H9 (cell line): Measurements from ENCODE around the gene RNF167. TPM values are rescaled to one million over a fixed set of nuclear protein-coding genes. Genes with fewer than 3 reads are reported as not detected.
A peak's percentile ranks its signal among the peaks of the same experiment; 100 is the strongest.

Source experiments
- DNase-seq: peaks from one replicate; pipeline ENCODE4 v3.0.0-alpha.2; 2017
- H2AFZ ChIP-seq: one replicate; pipeline ENCODE4 v1.6.1; 2013; ENCODE audit warnings: mild to moderate bottlenecking, low read length, control low read depth, moderate library complexity
- H2AK5ac ChIP-seq: 2 replicates; pipeline ENCODE4 v1.6.1; 2013; ENCODE audit warnings: low read length, control low read depth, mixed read lengths; ENCODE audit not compliant: insufficient read length
- H2BK120ac ChIP-seq: one replicate; pipeline ENCODE4 v1.6.1; 2013; ENCODE audit warnings: low read depth, mild to moderate bottlenecking, low read length, control low read depth, inconsistent platforms; ENCODE audit not compliant: poor library complexity, severe bottlenecking
- H2BK12ac ChIP-seq: 2 replicates; pipeline ENCODE4 v1.6.1; 2013; ENCODE audit warnings: low read length, control low read depth, mixed read lengths, low read depth; ENCODE audit not compliant: insufficient read length
- H2BK15ac ChIP-seq: 2 replicates; pipeline ENCODE4 v1.6.1; 2013; ENCODE audit warnings: low read depth, low read length, control low read depth
- H2BK20ac ChIP-seq: one replicate; pipeline ENCODE4 v1.6.1; 2013; ENCODE audit warnings: low read depth, mild to moderate bottlenecking, low read length, control low read depth, inconsistent platforms; ENCODE audit not compliant: poor library complexity, severe bottlenecking
- H2BK5ac ChIP-seq: 2 replicates; pipeline ENCODE4 v1.6.1; 2013; ENCODE audit warnings: low read length, control low read depth, mixed read lengths; ENCODE audit not compliant: insufficient read length
- H3K14ac ChIP-seq: 2 replicates; pipeline ENCODE4 v1.6.1; 2013; ENCODE audit warnings: low read length, control low read depth; ENCODE audit not compliant: insufficient read depth
- H3K18ac ChIP-seq: 2 replicates; pipeline ENCODE4 v1.6.1; 2013; ENCODE audit warnings: low read depth, mild to moderate bottlenecking, mixed read lengths, low read length, control low read depth; ENCODE audit not compliant: insufficient read length
- H3K23ac ChIP-seq: 2 replicates; pipeline ENCODE4 v1.6.1; 2013; ENCODE audit warnings: low read length, control low read depth, mixed read lengths, low read depth; ENCODE audit not compliant: insufficient read length
- H3K23me2 ChIP-seq: 2 replicates; pipeline ENCODE4 v1.6.1; 2013; ENCODE audit warnings: low read depth, mild to moderate bottlenecking, mixed read lengths, low read length, control low read depth; ENCODE audit not compliant: insufficient read length, poor library complexity, severe bottlenecking
- H3K27ac ChIP-seq: 2 replicates; pipeline ENCODE4 v1.5.1; 2013; ENCODE audit warnings: low read length, control low read depth, mixed read lengths, low read depth; ENCODE audit not compliant: insufficient read length
- H3K27me3 ChIP-seq: 2 replicates; pipeline ENCODE4 v1.6.1; 2013; ENCODE audit warnings: low read length, control low read depth, inconsistent platforms; ENCODE audit not compliant: insufficient read depth
- H3K4ac ChIP-seq: 2 replicates; pipeline ENCODE4 v1.6.1; 2013; ENCODE audit warnings: low read depth, mild to moderate bottlenecking, control low read depth, inconsistent platforms, low read length, moderate library complexity
- H3K4me1 ChIP-seq: 2 replicates; pipeline ENCODE4 v1.6.1; 2013; ENCODE audit warnings: low read length, control low read depth, inconsistent platforms; ENCODE audit not compliant: insufficient read depth
- H3K4me2 ChIP-seq: 2 replicates; pipeline ENCODE4 v1.6.1; 2013; ENCODE audit warnings: low read length, control low read depth, mixed read lengths; ENCODE audit not compliant: insufficient read length, insufficient read depth
- H3K56ac ChIP-seq: 2 replicates; pipeline ENCODE4 v1.6.1; 2013; ENCODE audit warnings: low read depth, mild to moderate bottlenecking, mixed read lengths, low read length, control low read depth; ENCODE audit not compliant: insufficient read length
- H3K79me1 ChIP-seq: 2 replicates; pipeline ENCODE4 v1.6.1; 2013; ENCODE audit warnings: low read depth, mild to moderate bottlenecking, moderate library complexity, low read length, control low read depth, inconsistent platforms; ENCODE audit not compliant: insufficient read depth, poor library complexity, severe bottlenecking
- H3K79me2 ChIP-seq: 2 replicates; pipeline ENCODE4 v1.6.1; 2013; ENCODE audit warnings: low read length, control low read depth, inconsistent platforms; ENCODE audit not compliant: insufficient read depth
- H3K9ac ChIP-seq: 2 replicates; pipeline ENCODE4 v1.6.1; 2013; ENCODE audit warnings: low read length, control low read depth, mixed read lengths; ENCODE audit not compliant: insufficient read length; ENCODE audit errors: extremely low read depth
- H3K9me3 ChIP-seq: one replicate; pipeline ENCODE4 v1.6.1; 2013; ENCODE audit warnings: low read depth, low read length, inconsistent platforms; ENCODE audit not compliant: control insufficient read depth
- H3T11ph ChIP-seq: one replicate; pipeline ENCODE4 v1.6.1; 2013; ENCODE audit warnings: mild to moderate bottlenecking, low read length, control low read depth, inconsistent platforms
- H4K20me1 ChIP-seq: one replicate; pipeline ENCODE4 v1.6.1; 2013; ENCODE audit not compliant: control insufficient read depth, insufficient read length, insufficient read depth
- H4K5ac ChIP-seq: 2 replicates; pipeline ENCODE4 v1.6.1; 2013; ENCODE audit warnings: low read depth, mild to moderate bottlenecking, mixed read lengths, low read length, control low read depth; ENCODE audit not compliant: insufficient read length
- H4K8ac ChIP-seq: replicated peaks from 2 replicates; pipeline ENCODE4 v1.6.1; 2013; ENCODE audit warnings: low read length, control low read depth, mixed read lengths, low read depth; ENCODE audit not compliant: insufficient read length
- H4K91ac ChIP-seq: 2 replicates; pipeline ENCODE4 v1.6.1; 2013; ENCODE audit warnings: low read depth, mild to moderate bottlenecking, moderate library complexity, mixed read lengths, low read length, control low read depth; ENCODE audit not compliant: insufficient read length
- H3K27ac Mint-ChIP-seq, 3 experiments: 2 replicates in 2 of 3; 3 replicates in 1 of 3; pipeline ENCODE4 v1.8.0; 2020 to 2021; ENCODE audit warnings: mixed read lengths in 3 of 3, mild to moderate bottlenecking in 1 of 3, moderate library complexity in 1 of 3
- H3K27me3 Mint-ChIP-seq: 2 replicates; pipeline ENCODE4 v1.8.0; 2021; ENCODE audit warnings: low read depth, mild to moderate bottlenecking, moderate library complexity, mixed read lengths
- H3K36me3 Mint-ChIP-seq, 3 experiments: 2 replicates in 2 of 3; 3 replicates in 1 of 3; pipeline ENCODE4 v1.8.0; 2020 to 2021; ENCODE audit warnings: low read depth in 3 of 3, mixed read lengths in 3 of 3; ENCODE audit not compliant: insufficient read depth in 1 of 3
- H3K4me1 Mint-ChIP-seq, 2 experiments: 2 replicates each; pipeline ENCODE4 v1.8.0; 2020; ENCODE audit warnings: mixed read lengths in 2 of 2
- H3K4me3 Mint-ChIP-seq, 2 experiments: 2 replicates in 1 of 2; 3 replicates in 1 of 2; pipeline ENCODE4 v1.8.0; 2020 to 2021; ENCODE audit warnings: mild to moderate bottlenecking in 2 of 2, mixed read lengths in 2 of 2, moderate library complexity in 1 of 2
- H3K9me3 Mint-ChIP-seq, 2 experiments: 2 replicates in 1 of 2; 3 replicates in 1 of 2; pipeline ENCODE4 v1.8.0; 2020; ENCODE audit warnings: mild to moderate bottlenecking in 2 of 2, mixed read lengths in 2 of 2, moderate library complexity in 1 of 2
- WGBS: extraction: QIAGEN DNeasy Blood & Tissue Kit; methylation state at CpG from one replicate; pipeline ENCODE4 v1.1.7; 2013; ENCODE audit warnings: missing lambda C conversion rate, low lambda C conversion rate, mixed read lengths; ENCODE audit not compliant: insufficient read length; ENCODE audit errors: extremely low coverage; 5-methylcytosine and 5-hydroxymethylcytosine counted together
- total RNA-seq: library from RNA; stranded (reverse); gene quantifications from 2 replicates; pipeline ENCODE4 v1.2.1, GENCODE V29; 2021
- TF ChIP-seq, protein P1 (sequence below): fragments of 200-600 bp; sonication (generic); conservative IDR thresholded peaks from 3 replicates; pipeline ENCODE4 v1.8.0; 2021; ENCODE audit warnings: antibody characterized with exemption, mild to moderate bottlenecking

Gene RNF167
- total RNA-seq, 1 experiment from 2014 or later = 134 TPM

DNA sequence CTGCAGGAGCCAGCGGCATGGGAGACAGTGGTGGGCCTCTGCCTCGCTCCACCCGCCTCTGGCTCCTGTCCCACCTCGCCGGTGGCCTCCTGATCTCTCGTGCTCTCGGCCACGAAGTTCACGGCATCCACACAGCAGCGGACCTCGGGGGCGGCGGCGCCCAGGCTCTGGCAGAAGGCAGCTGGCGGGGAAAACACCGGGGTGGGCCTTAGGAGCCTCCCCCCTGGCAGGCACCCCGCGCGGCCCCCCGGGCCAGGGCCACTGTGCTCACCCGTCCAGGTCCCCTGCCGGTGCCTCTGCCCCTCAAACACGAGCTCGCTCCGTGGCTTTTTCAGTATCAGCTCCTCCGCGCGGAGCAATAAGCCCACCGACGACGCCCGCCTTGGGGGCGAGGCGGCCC lies 41.1 kb upstream of the RNF167 start:
- Histone ChIP-seq H3K18ac (no peak overlapping the region), H3K4ac (no peak overlapping the region), H3K79me1 (no peaks in the 10 kb centered on the region), H3K56ac (no peak overlapping the region), H2BK120ac (no peak overlapping the region), H4K20me1 (no peaks in the 10 kb centered on the region), H3K27ac (no peak overlapping the region), H2BK20ac (no peak overlapping the region), H4K5ac (no peak overlapping the region), H2BK15ac (no peak overlapping the region), H4K8ac (no peak overlapping the region), H3K23me2 (peaks cover 12% of the 10 kb centered on the region), H2BK12ac (no peak overlapping the region), H3T11ph (no peak overlapping the region), H3K4me1 (peaks cover 3% of the 10 kb centered on the region; the same call in 1 of the 2 replicates), H3K9me3 (no peaks in the 10 kb centered on the region), H3K14ac (no peak overlapping the region), H3K23ac (no peak overlapping the region), H2BK5ac (no peak overlapping the region), H3K27me3 (no peaks in the 10 kb centered on the region), H2AFZ (no peak overlapping the region), H3K9ac (no peak overlapping the region), H4K91ac (no peak overlapping the region), H2AK5ac (no peak overlapping the region), H3K4me2 (no peak overlapping the region), H3K79me2 (no peaks in the 10 kb centered on the region)
- H3K9me3 Mint-ChIP-seq = no peaks in the 10 kb centered on the region
- peaks cover 8 to 29% (median 27%) of the 10 kb centered on the region in 3 experiments; a peak in 6 of 7 replicates for H3K36me3 Mint-ChIP-seq
- H3K4me3 Mint-ChIP-seq = peak overlapping the region; percentile 68 to 75
- no CpG with 5 or more reads among the region's 34 CpGs for WGBS
- H3K4me1 Mint-ChIP-seq = peaks cover 10 to 33% of the 10 kb centered on the region in 2 experiments
- H3K27ac Mint-ChIP-seq = no peak overlapping the region
- no peak for DNase-seq
- H3K27me3 Mint-ChIP-seq = no peaks in the 10 kb centered on the region
- TF ChIP-seq, protein P1, sequence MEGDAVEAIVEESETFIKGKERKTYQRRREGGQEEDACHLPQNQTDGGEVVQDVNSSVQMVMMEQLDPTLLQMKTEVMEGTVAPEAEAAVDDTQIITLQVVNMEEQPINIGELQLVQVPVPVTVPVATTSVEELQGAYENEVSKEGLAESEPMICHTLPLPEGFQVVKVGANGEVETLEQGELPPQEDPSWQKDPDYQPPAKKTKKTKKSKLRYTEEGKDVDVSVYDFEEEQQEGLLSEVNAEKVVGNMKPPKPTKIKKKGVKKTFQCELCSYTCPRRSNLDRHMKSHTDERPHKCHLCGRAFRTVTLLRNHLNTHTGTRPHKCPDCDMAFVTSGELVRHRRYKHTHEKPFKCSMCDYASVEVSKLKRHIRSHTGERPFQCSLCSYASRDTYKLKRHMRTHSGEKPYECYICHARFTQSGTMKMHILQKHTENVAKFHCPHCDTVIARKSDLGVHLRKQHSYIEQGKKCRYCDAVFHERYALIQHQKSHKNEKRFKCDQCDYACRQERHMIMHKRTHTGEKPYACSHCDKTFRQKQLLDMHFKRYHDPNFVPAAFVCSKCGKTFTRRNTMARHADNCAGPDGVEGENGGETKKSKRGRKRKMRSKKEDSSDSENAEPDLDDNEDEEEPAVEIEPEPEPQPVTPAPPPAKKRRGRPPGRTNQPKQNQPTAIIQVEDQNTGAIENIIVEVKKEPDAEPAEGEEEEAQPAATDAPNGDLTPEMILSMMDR = no peak
